Measurements from ENCODE around the gene COL23A1. TPM values are rescaled to one million over a fixed set of nuclear protein-coding genes. Genes with fewer than 3 reads are reported as not detected.
A peak's percentile ranks its signal among the peaks of the same experiment; 100 is the strongest.

The COL23A1 gene
- total RNA-seq, 1 donor from 2014 or later, result 75.2 TPM

- peaks cover 43% of the 10 kb centered on the region for H3K4me1 Mint-ChIP-seq (ENCODE audit: unreplicated experiment)
- H3K4me3 Mint-ChIP-seq (ENCODE audit: unreplicated experiment), result no peak overlapping the region
- no peak for DNase-seq (ENCODE audit: low spot score)
- TF ChIP-seq CTCF (IDR thresholded peaks at IDR 0.05; ENCODE audit: unreplicated experiment), result no peak
- H3K36me3 Mint-ChIP-seq (ENCODE audit: low read depth, unreplicated experiment), result peaks cover 11% of the 10 kb centered on the region
- H3K27ac Mint-ChIP-seq (ENCODE audit: unreplicated experiment), result no peak overlapping the region
- no peaks in the 10 kb centered on the region for H3K9me3 Mint-ChIP-seq (ENCODE audit: unreplicated experiment)
- peaks cover 23% of the 10 kb centered on the region for H3K27me3 Mint-ChIP-seq (ENCODE audit: unreplicated experiment)
These were observed 156.0 kb downstream of the COL23A1 start for GRCh38 chr5:178434016-178434761.

- DNase-seq (ENCODE audit: low spot score), result no peak
- peak overlapping the region; percentile 85 for H3K27ac Mint-ChIP-seq (ENCODE audit: unreplicated experiment)
- no peak overlapping the region for H3K4me3 Mint-ChIP-seq (ENCODE audit: unreplicated experiment)
- H3K4me1 Mint-ChIP-seq (ENCODE audit: unreplicated experiment), result peaks cover 50% of the 10 kb centered on the region
- no peak for TF ChIP-seq CTCF (IDR thresholded peaks at IDR 0.05; ENCODE audit: unreplicated experiment)
- H3K27me3 Mint-ChIP-seq (ENCODE audit: unreplicated experiment), result peaks cover 25% of the 10 kb centered on the region
- no peaks in the 10 kb centered on the region for H3K9me3 Mint-ChIP-seq (ENCODE audit: unreplicated experiment)
- peaks cover 11% of the 10 kb centered on the region for H3K36me3 Mint-ChIP-seq (ENCODE audit: low read depth, unreplicated experiment)
These were observed 156.9 kb downstream of the COL23A1 start for GRCh38 chr5:178433273-178433775.

GRCh38 chr5:178432421-178433272 lies 157.5 kb downstream of the COL23A1 start:
- DNase-seq (ENCODE audit: low spot score), result no peak
- no peak for TF ChIP-seq CTCF (IDR thresholded peaks at IDR 0.05; ENCODE audit: unreplicated experiment)
- peaks cover 53% of the 10 kb centered on the region for H3K4me1 Mint-ChIP-seq (ENCODE audit: unreplicated experiment)
- H3K36me3 Mint-ChIP-seq (ENCODE audit: low read depth, unreplicated experiment), result peaks cover 11% of the 10 kb centered on the region
- peak overlapping the region; percentile 65 for H3K4me3 Mint-ChIP-seq (ENCODE audit: unreplicated experiment)
- H3K9me3 Mint-ChIP-seq (ENCODE audit: unreplicated experiment), result no peaks in the 10 kb centered on the region
- H3K27me3 Mint-ChIP-seq (ENCODE audit: unreplicated experiment), result peaks cover 25% of the 10 kb centered on the region
- H3K27ac Mint-ChIP-seq (ENCODE audit: unreplicated experiment), result peak overlapping the region; percentile 85

GRCh38 chr5:178431782-178432165 lies 158.4 kb downstream of the COL23A1 start:
- Mint-ChIP-seq H3K27ac (ENCODE audit: unreplicated experiment) (no peak overlapping the region), H3K27me3 (ENCODE audit: unreplicated experiment) (peaks cover 25% of the 10 kb centered on the region), H3K4me1 (ENCODE audit: unreplicated experiment) (peaks cover 55% of the 10 kb centered on the region), H3K4me3 (ENCODE audit: unreplicated experiment) (no peak overlapping the region), H3K9me3 (ENCODE audit: unreplicated experiment) (no peaks in the 10 kb centered on the region), H3K36me3 (ENCODE audit: low read depth, unreplicated experiment) (peaks cover 11% of the 10 kb centered on the region)
- no peak for DNase-seq (ENCODE audit: low spot score)
- TF ChIP-seq CTCF (IDR thresholded peaks at IDR 0.05; ENCODE audit: unreplicated experiment), result no peak
